PC-9 (cell line): ENCODE results near the gene HOMEZ. TPM values are rescaled to one million over a fixed set of nuclear protein-coding genes. Genes with fewer than 3 reads are reported as not detected.

Experiments used
- BruUV-seq: library from RNA; stranded (reverse); fragments of 400-500 nt; replicated peaks from 2 replicates; lab custom pipeline; 2021; lab: Mats Ljungman, UMichigan
- CTCF ChIA-PET: fragments of 300-600 bp; sonication (Branson Sonifier 250); formaldehyde crosslinking; loops from one replicate; lab custom pipeline; 2022; ENCODE audit warnings: antibody characterized with exemption; lab: Charles Lee
- POLR2A ChIA-PET: fragments of 300-600 bp; sonication (Branson Sonifier 250); formaldehyde crosslinking; loops from one replicate; lab custom pipeline; 2022; ENCODE audit warnings: antibody characterized with exemption; ENCODE audit not compliant: unreplicated experiment; lab: Charles Lee
- DNase-seq, 2 experiments: peaks; one replicate each; pipeline versions ENCODE4 v3.0.0 to v3.0.0-alpha.2; 2015 to 2022; ENCODE audit warnings: mixed read lengths in 1 of 2
- H2AFZ ChIP-seq: fragments of 200-600 bp; sonication (generic); 2 replicates; pipeline ENCODE4 v1.8.1; 2017; ENCODE audit warnings: antibody characterized with exemption
- H3F3A ChIP-seq: fragments of 200-600 bp; sonication (generic); 2 replicates; pipeline ENCODE4 v1.8.1; 2017; ENCODE audit warnings: antibody characterized with exemption, mild to moderate bottlenecking, low read depth; ENCODE audit not compliant: insufficient read depth
- H3K27ac ChIP-seq: fragments of 200-600 bp; sonication (generic); 2 replicates; pipeline ENCODE4 v1.6.1; 2016; ENCODE audit warnings: mixed run types
- H3K27me3 ChIP-seq: fragments of 200-600 bp; sonication (generic); 2 replicates; pipeline ENCODE4 v1.6.1; 2016; ENCODE audit warnings: low read depth, mixed run types; ENCODE audit not compliant: insufficient read depth
- H3K36me3 ChIP-seq: fragments of 200-600 bp; sonication (generic); 2 replicates; pipeline ENCODE4 v1.6.1; 2016; ENCODE audit warnings: low read depth, mixed run types
- H3K4me1 ChIP-seq: fragments of 200-600 bp; sonication (generic); replicated peaks from 2 replicates; pipeline ENCODE4 v1.6.1; 2016; ENCODE audit warnings: mixed run types; ENCODE audit not compliant: insufficient read depth
- H3K4me2 ChIP-seq: fragments of 200-600 bp; sonication (generic); 2 replicates; pipeline ENCODE4 v1.6.1; 2017; ENCODE audit warnings: mixed run types
- H3K4me3 ChIP-seq: fragments of 200-600 bp; sonication (generic); 2 replicates; pipeline ENCODE4 v1.6.1; 2016; ENCODE audit warnings: mixed run types
- H3K79me2 ChIP-seq: fragments of 200-600 bp; sonication (generic); 2 replicates; pipeline ENCODE4 v1.6.1; 2017; ENCODE audit warnings: low read depth, mixed run types
- H3K9me2 ChIP-seq: fragments of 200-600 bp; sonication (generic); 2 replicates; pipeline ENCODE4 v1.8.1; 2017; ENCODE audit warnings: mild to moderate bottlenecking; ENCODE audit not compliant: insufficient read depth
- H3K9me3 ChIP-seq: fragments of 200-600 bp; sonication (generic); 2 replicates; pipeline ENCODE4 v1.8.1; 2016; ENCODE audit warnings: low read depth; ENCODE audit not compliant: insufficient read depth
- H4K20me1 ChIP-seq: fragments of 200-600 bp; sonication (generic); 2 replicates; pipeline ENCODE4 v1.8.1; 2017; ENCODE audit not compliant: insufficient read depth
- EZH2 ChIP-seq: fragments of 200-600 bp; sonication (generic); IDR thresholded peaks from 2 replicates; pipeline ENCODE4 v1.8.0; 2017; ENCODE audit warnings: antibody characterized with exemption, low read depth
- intact Hi-C: fragments of 100-400 bp; cut with micrococcal nuclease; formaldehyde crosslinking; loops from one replicate; pipeline ENCODE4 v1.10.0; 2022; ENCODE audit not compliant: unreplicated experiment
- total RNA-seq: library from RNA; stranded (reverse); gene quantifications from 2 replicates; pipeline ENCODE4 v1.2.3, GENCODE V29; 2021
- TF ChIP-seq, protein P1 (sequence below): fragments of 200-600 bp; sonication (generic); conservative IDR thresholded peaks from 2 replicates; pipeline ENCODE4 v1.6.1; 2017; ENCODE audit warnings: mixed run types, antibody characterized with exemption, mild to moderate bottlenecking, moderate library complexity

The HOMEZ gene
- total RNA-seq, 1 experiment from 2014 or later = 14.0 TPM

GRCh38 chr14:23307687-23308644, 22.0 kb upstream of the HOMEZ start:
- H3K9me2 ChIP-seq = no peaks in the 10 kb centered on the region
- peaks cover 20% of the 10 kb centered on the region for H3K4me1 ChIP-seq
- no peaks in the 10 kb centered on the region for H3K27me3 ChIP-seq
- H3K4me2 ChIP-seq = peak overlapping the region; percentile 96
- DNase-seq = no peak
- ChIA-PET CTCF (no interaction called here), POLR2A (interaction anchor here (0.6 kb wide), 1 partner anchor 14 kb away, joined by 4 read pairs; no protein-coding TSS in a partner anchor)
- no peaks in the 10 kb centered on the region for H3K36me3 ChIP-seq
- H3K4me3 ChIP-seq = peak overlapping the region; percentile 84; the same call in 1 of the 2 replicates
- intact Hi-C loops = loop anchor here (10.0 kb wide), 1 partner anchor 233 kb away; no protein-coding TSS in a partner anchor
- H2AFZ ChIP-seq = no peak overlapping the region
- no TSS peak for BruUV-seq
- TF ChIP-seq EZH2 = no peak
- TF ChIP-seq, protein P1, sequence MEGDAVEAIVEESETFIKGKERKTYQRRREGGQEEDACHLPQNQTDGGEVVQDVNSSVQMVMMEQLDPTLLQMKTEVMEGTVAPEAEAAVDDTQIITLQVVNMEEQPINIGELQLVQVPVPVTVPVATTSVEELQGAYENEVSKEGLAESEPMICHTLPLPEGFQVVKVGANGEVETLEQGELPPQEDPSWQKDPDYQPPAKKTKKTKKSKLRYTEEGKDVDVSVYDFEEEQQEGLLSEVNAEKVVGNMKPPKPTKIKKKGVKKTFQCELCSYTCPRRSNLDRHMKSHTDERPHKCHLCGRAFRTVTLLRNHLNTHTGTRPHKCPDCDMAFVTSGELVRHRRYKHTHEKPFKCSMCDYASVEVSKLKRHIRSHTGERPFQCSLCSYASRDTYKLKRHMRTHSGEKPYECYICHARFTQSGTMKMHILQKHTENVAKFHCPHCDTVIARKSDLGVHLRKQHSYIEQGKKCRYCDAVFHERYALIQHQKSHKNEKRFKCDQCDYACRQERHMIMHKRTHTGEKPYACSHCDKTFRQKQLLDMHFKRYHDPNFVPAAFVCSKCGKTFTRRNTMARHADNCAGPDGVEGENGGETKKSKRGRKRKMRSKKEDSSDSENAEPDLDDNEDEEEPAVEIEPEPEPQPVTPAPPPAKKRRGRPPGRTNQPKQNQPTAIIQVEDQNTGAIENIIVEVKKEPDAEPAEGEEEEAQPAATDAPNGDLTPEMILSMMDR = no peak
- H3K79me2 ChIP-seq = peaks cover 32% of the 10 kb centered on the region
- peaks cover 9% of the 10 kb centered on the region; the same call in 1 of the 2 replicates for H3F3A ChIP-seq
- no peaks in the 10 kb centered on the region for H3K9me3 ChIP-seq
- no peak overlapping the region for H3K27ac ChIP-seq
- H4K20me1 ChIP-seq = no peaks in the 10 kb centered on the region

- Histone ChIP-seq H3K27ac (0 out of 2 replicates have a peak overlapping the region, but pooled peaks have one; percentile 36), H3K9me3 (no peaks in the 10 kb centered on the region), H3K27me3 (no peaks in the 10 kb centered on the region), H4K20me1 (no peaks in the 10 kb centered on the region), H3F3A (peaks cover 13% of the 10 kb centered on the region; the same call in 1 of the 2 replicates), H3K4me3 (peak overlapping the region; percentile 84), H3K36me3 (no peaks in the 10 kb centered on the region), H3K9me2 (no peaks in the 10 kb centered on the region), H2AFZ (no peak overlapping the region; the same call in 1 of the 2 replicates), H3K79me2 (peaks cover 32% of the 10 kb centered on the region), H3K4me1 (peaks cover 20% of the 10 kb centered on the region), H3K4me2 (peak overlapping the region; percentile 96)
- CTCF ChIA-PET = no interaction called here
- intact Hi-C loops = loop anchor here (10.0 kb wide), 1 partner anchor 232 kb away; no protein-coding TSS in a partner anchor
- POLR2A ChIA-PET = interaction anchor here (0.6 to 1.0 kb wide), 5 partner anchors 14 to 147 kb away, joined by 4 to 9 read pairs (median 7); no protein-coding TSS in a partner anchor
- DNase-seq = no peak
- no TSS peak for BruUV-seq
- TF ChIP-seq, protein P1 = no peak
- TF ChIP-seq EZH2 = no peak
Observed at GRCh38 chr14:23307146-23307530, 21.2 kb upstream of the HOMEZ start.

GRCh38 chr14:23306412-23307145, 20.6 kb upstream of the HOMEZ start, which contains the start of gene BCL2L2:
TSS of gene BCL2L2 (plus strand) at chr14:23306833. CDS start at chr14:23307768, 935 bp downstream.
- BruUV-seq = no TSS peak
- TF ChIP-seq EZH2 = no peak
- TF ChIP-seq, protein P1 = no peak
- no peaks in the 10 kb centered on the region for H4K20me1 ChIP-seq
- peaks cover 16% of the 10 kb centered on the region; the same call in 1 of the 2 replicates for H3F3A ChIP-seq
- CTCF ChIA-PET = interaction anchor here (0.5 to 0.7 kb wide), 7 partner anchors 18 to 787 kb away, joined by 3 to 5 read pairs (median 4); partner anchors contain the start of gene PCK2
- peak within 1 kb of the TSS; percentile 84 for H3K4me3 ChIP-seq
- H3K4me1 ChIP-seq = peaks cover 20% of the 10 kb centered on the region
- peaks cover 32% of the 10 kb centered on the region for H3K79me2 ChIP-seq
- peak within 1 kb of the TSS; percentile 96 for H3K4me2 ChIP-seq
- no peaks in the 10 kb centered on the region for H3K27me3 ChIP-seq
- H2AFZ ChIP-seq = peak within 1 kb of the TSS; percentile 75
- H3K9me2 ChIP-seq = no peaks in the 10 kb centered on the region
- intact Hi-C loops = loop anchor here (1.0 to 10.0 kb wide), 2 partner anchors 14 to 232 kb away; no protein-coding TSS in a partner anchor
- no peaks in the 10 kb centered on the region for H3K9me3 ChIP-seq
- H3K27ac ChIP-seq = peak within 1 kb of the TSS; percentile 64
- POLR2A ChIA-PET = interaction anchor here (0.6 to 1.0 kb wide), 8 partner anchors 14 to 1796 kb away, joined by 3 to 9 read pairs (median 4); partner anchors contain the start of gene METTL3
- H3K36me3 ChIP-seq = no peaks in the 10 kb centered on the region
- DNase-seq = peak; percentile 71 to 84
